Tibial nerve (tissue), 4 donors: ENCODE measurements around the gene FXYD3. TPM values are rescaled to one million over a fixed set of nuclear protein-coding genes. Genes with fewer than 3 reads are reported as not detected.

Source experiments
- DNase-seq, 2 donors: peaks; one replicate each; pipeline ENCODE4 v3.0.0-alpha.2; 2019; ENCODE audit warnings: low spot score in 2 of 2
- H3K27ac ChIP-seq, 4 donors: fragments of 200-600 bp; sonication (generic) in 3 of 4; one replicate each; pipeline ENCODE4 v1.5.1; 2017 to 2019; ENCODE audit warnings: mild to moderate bottlenecking in 1 of 4
- H3K27me3 ChIP-seq, 2 donors: fragments of 200-600 bp; sonication (generic) in 1 of 2; one replicate each; pipeline versions ENCODE4 v1.5.1 to v1.6.0; 2017 to 2019
- H3K36me3 ChIP-seq, 3 donors: fragments of 200-600 bp; sonication (generic); one replicate each; pipeline ENCODE4 v1.5.1; 2018 to 2019
- H3K4me1 ChIP-seq, 4 donors: fragments of 200-600 bp; sonication (generic) in 3 of 4; one replicate each; pipeline ENCODE4 v1.5.1; 2017 to 2019
- H3K4me3 ChIP-seq, 4 donors: fragments of 200-600 bp; sonication (generic) in 3 of 4; one replicate each; pipeline ENCODE4 v1.5.1; 2017 to 2019; ENCODE audit warnings: mild to moderate bottlenecking in 1 of 4, moderate library complexity in 1 of 4
- H3K9me3 ChIP-seq, 4 donors: fragments of 200-600 bp; sonication (generic) in 3 of 4; one replicate each; pipeline ENCODE4 v1.5.1; 2017 to 2019
- EP300 ChIP-seq, 2 donors: sonication (generic); formaldehyde crosslinking; IDR thresholded peaks; one replicate each; pipeline ENCODE4 v1.6.1; 2017; ENCODE audit warnings: antibody characterized with exemption in 2 of 2, mild to moderate bottlenecking in 1 of 2
- POLR2A ChIP-seq, 2 donors: fragments of 450-650 bp; IDR thresholded peaks; one replicate each; pipeline ENCODE4 v1.6.1; 2017; ENCODE audit warnings: antibody characterized with exemption in 2 of 2, mild to moderate bottlenecking in 2 of 2, moderate library complexity in 2 of 2
- WGBS, 2 donors: methylation state at CpG; one replicate each; pipeline ENCODE4 v1.1.5; 2018; 5-methylcytosine and 5-hydroxymethylcytosine counted together
- total RNA-seq, 4 donors: library from RNA; depleted of rRNA; stranded (reverse); fragments of >200 nt; gene quantifications; one replicate each; pipeline ENCODE4 v1.1.0, GENCODE V29; 2016
- TF ChIP-seq, protein P1 (sequence below), 5 experiments: fragments of 200-600 bp in 3 of 5; fragments of 450-650 bp in 2 of 5; sonication (generic) in 3 of 5; IDR thresholded peaks; one replicate each; pipeline ENCODE4 v1.5.1; 2016 to 2019; ENCODE audit warnings: antibody characterized with exemption in 5 of 5, mild to moderate bottlenecking in 3 of 5, moderate library complexity in 2 of 5

Gene FXYD3
- total RNA-seq, 4 donors from 2014 or later: 10.8 to 33.9 (median 16.6) TPM

DNA sequence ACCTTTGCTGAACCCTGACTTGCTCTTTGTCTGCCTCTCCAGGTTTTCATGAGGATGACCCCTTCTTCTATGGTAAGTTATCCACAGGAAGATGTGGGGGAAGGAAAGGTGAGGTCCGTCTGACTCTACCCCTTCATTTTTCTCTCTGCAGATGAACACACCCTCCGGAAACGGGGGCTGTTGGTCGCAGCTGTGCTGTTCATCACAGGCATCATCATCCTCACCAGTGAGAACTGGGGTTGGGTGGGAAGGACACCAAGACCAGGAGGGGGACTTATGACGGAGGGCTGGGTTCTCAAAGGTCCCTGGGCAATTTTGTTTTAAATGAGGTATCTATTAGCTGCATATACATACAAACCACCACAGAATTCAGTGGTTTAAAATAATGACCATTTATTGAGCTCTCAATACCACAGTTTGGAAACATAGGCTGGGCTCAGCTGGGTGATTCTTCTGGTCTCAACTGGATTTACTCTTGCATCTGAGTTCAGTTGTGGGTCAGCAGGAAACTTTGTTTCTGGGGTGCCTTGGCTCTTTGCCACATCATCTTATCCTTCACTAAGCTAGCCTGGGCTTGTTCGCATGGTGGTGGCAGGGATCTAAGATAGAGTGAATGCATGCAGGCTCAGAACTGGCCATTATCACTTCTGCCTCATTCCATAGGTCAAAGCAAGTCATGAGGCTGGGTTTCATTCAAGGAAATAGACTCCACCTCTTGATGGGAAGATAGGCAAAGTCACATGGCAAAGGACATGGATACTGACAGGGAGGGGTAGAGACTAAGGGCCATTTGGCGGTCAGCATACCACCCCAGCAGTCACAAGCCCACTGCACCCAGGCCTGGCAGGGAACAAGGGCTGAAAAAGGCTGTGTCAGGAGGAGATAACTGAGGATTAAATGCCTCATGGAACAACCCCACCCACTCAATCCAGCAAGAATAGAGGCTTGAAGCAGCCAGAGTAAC lies 50.8 kb downstream of the FXYD3 start:
- Histone ChIP-seq H3K36me3 (peaks cover 0 to 86% (median 0%) of the 10 kb centered on the region in 3 donors), H3K27ac (no peak overlapping the region), H3K9me3 (peaks cover 0 to 53% (median 0%) of the 10 kb centered on the region in 4 donors), H3K27me3 (no peaks in the 10 kb centered on the region), H3K4me3 (no peak overlapping the region), H3K4me1 (no peaks in the 10 kb centered on the region)
- TF ChIP-seq, protein P1, sequence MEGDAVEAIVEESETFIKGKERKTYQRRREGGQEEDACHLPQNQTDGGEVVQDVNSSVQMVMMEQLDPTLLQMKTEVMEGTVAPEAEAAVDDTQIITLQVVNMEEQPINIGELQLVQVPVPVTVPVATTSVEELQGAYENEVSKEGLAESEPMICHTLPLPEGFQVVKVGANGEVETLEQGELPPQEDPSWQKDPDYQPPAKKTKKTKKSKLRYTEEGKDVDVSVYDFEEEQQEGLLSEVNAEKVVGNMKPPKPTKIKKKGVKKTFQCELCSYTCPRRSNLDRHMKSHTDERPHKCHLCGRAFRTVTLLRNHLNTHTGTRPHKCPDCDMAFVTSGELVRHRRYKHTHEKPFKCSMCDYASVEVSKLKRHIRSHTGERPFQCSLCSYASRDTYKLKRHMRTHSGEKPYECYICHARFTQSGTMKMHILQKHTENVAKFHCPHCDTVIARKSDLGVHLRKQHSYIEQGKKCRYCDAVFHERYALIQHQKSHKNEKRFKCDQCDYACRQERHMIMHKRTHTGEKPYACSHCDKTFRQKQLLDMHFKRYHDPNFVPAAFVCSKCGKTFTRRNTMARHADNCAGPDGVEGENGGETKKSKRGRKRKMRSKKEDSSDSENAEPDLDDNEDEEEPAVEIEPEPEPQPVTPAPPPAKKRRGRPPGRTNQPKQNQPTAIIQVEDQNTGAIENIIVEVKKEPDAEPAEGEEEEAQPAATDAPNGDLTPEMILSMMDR (IDR thresholded peaks at IDR 0.05): no peak
- no peak for TF ChIP-seq POLR2A (IDR thresholded peaks at IDR 0.05)
- TF ChIP-seq EP300 (IDR thresholded peaks at IDR 0.05): no peak
- WGBS, 2 donors: 82 to 95% methylated on average over 7 of the region's 7 CpGs
- no peak for DNase-seq

DNA sequence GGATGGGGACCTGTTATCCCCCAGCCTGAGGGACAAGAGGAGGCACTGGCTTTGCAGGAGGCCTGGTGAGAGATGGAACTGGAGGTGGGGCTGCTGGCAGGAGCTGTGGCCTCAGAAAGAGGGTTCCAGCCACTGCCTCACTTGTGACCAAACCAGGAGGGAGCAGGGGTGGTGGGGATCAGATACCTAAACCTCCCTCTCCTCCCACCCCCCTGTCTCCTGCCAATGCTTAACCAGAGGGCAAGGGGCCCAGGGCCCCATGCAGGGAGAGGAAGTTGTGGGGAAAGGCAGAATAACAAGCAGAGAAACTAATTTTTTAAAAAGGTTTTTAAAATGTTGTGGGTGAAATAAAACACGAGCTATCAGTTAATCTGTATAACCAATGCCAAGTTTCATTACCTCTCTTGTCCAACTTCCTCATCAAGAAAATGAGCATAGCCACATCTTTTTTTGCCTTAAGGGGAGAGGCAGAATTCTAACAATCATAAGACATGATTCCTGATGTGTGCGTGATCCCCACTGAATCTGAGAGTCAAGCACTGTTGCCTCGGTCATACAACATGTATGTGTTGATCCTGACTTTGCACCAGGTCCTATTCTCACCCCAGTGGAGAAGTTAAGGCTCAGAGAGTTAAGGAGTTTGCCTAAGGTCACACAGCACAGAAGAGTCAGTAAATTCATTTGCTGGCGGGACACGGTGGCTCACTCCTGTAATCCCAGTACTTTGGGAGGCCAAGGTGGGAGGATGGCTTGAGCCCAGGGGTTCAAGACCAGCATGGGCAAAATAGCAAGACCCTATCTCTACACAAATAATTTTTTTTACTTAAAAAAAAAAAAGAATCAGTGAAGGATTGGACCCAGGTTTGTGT lies 51.9 kb downstream of the FXYD3 start:
- Histone ChIP-seq H3K4me3 (no peak overlapping the region), H3K27me3 (no peaks in the 10 kb centered on the region), H3K4me1 (no peaks in the 10 kb centered on the region), H3K27ac (peak overlapping the region in 1 of 4 donors; percentile 36), H3K9me3 (peaks cover 0 to 43% (median 0%) of the 10 kb centered on the region in 4 donors), H3K36me3 (peaks cover 0 to 74% (median 0%) of the 10 kb centered on the region in 3 donors)
- no peak for DNase-seq
- 74 to 86% methylated on average over 5 of the region's 5 CpGs for WGBS, 2 donors
- TF ChIP-seq EP300 (IDR thresholded peaks at IDR 0.05) (no peak), POLR2A (IDR thresholded peaks at IDR 0.05) (no peak)
- TF ChIP-seq, protein P1 (IDR thresholded peaks at IDR 0.05): no peak

DNA sequence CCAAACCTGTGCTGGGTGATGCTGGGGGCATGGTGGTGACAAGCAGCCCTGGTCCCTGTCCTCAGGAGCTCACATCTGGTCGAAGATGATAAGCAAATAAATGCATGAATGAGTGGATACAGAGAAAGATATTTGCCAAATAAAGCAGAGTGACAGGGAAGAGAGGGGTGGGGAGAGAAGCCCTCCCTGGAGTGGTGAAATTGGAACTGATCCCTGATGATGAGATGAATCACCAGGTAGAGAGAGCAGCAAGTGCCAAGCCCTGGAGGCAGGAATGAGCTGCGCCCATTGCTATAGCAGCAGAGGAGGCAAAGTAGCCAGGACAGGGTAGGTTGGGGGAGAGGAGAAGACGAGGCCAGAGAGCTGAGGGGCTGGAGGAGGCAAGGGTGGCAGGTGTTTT lies 52.6 kb downstream of the FXYD3 start:
- DNase-seq: no peak
- no peaks in the 10 kb centered on the region for H3K4me1 ChIP-seq
- peaks cover 0 to 67% (median 0%) of the 10 kb centered on the region in 3 donors for H3K36me3 ChIP-seq
- no peak overlapping the region for H3K4me3 ChIP-seq
- TF ChIP-seq, protein P1 (IDR thresholded peaks at IDR 0.05): no peak
- TF ChIP-seq EP300 (IDR thresholded peaks at IDR 0.05) (no peak), POLR2A (IDR thresholded peaks at IDR 0.05) (no peak)
- H3K27me3 ChIP-seq: no peaks in the 10 kb centered on the region
- H3K9me3 ChIP-seq: peaks cover 0 to 36% (median 0%) of the 10 kb centered on the region in 4 donors
- no peak overlapping the region for H3K27ac ChIP-seq
- 81 to 88% methylated on average over 3 of the region's 3 CpGs for WGBS, 2 donors

DNA sequence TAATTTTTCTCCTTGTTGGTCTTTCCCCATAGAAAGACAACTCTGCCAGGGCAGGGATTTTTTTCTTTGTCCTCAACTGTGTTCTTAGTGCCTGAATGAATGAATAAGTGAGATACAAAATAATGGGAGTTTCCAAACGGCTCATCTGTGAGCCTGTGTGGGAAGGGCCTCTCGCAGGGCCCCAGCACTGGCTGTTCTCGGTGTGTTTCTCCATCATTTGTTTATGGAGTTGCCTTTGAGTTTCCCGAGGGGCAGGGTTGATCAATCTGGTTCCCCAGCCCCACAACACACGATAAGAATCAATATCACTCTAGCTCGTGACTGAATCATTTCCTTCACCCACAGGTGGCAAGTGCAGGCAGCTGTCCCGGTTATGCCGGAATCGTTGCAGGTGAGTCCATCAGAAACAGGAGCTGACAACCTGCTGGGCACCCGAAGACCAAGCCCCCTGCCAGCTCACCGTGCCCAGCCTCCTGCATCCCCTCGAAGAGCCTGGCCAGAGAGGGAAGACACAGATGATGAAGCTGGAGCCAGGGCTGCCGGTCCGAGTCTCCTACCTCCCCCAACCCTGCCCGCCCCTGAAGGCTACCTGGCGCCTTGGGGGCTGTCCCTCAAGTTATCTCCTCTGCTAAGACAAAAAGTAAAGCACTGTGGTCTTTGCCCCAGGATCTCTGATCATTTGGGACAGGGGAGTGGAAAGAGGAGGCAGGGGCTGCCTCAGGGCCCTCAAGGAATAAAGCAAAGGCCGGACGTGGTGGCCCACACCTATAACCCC lies 53.8 kb downstream of the FXYD3 start:
- WGBS, 2 donors: 77 to 85% methylated on average over 13 to 18 of the region's 18 CpGs
- Histone ChIP-seq H3K4me1 (no peaks in the 10 kb centered on the region), H3K27ac (peak overlapping the region in 1 of 4 donors; percentile 46), H3K4me3 (no peak overlapping the region), H3K27me3 (no peaks in the 10 kb centered on the region), H3K36me3 (peaks cover 0 to 55% (median 0%) of the 10 kb centered on the region in 3 donors), H3K9me3 (peaks cover 0 to 25% (median 0%) of the 10 kb centered on the region in 4 donors)
- DNase-seq: no peak
- TF ChIP-seq, protein P1 (IDR thresholded peaks at IDR 0.05): no peak
- TF ChIP-seq EP300 (IDR thresholded peaks at IDR 0.05) (no peak), POLR2A (IDR thresholded peaks at IDR 0.05) (no peak)
